Activated effector memory CD4-positive, alpha-beta T cell treated with anti-CD3 and anti-CD28 coated beads, Interleukin-2, amount 50 U/mL, for 16 hours (primary cell): ENCODE measurements around the gene CRISPLD2.
"Not testable (repeated sequence)": the region's sequence is repeated elsewhere in the genome, so short reads cannot be mapped to it uniquely, and the experiment has no call there.

Source experiments
- DNase-seq: peaks from one replicate; pipeline ENCODE4 v3.0.0-alpha.2; 2020

Gene CRISPLD2

GRCh38 chr16:84822990-84823389 lies 3.2 kb downstream of the CRISPLD2 start:
- DNase-seq: no peak

- DNase-seq: no peak
Observed at GRCh38 chr16:84823484-84823883, 3.7 kb downstream of the CRISPLD2 start.

GRCh38 chr16:84823926-84824325 lies 4.1 kb downstream of the CRISPLD2 start:
- no peak for DNase-seq

GRCh38 chr16:84825896-84826557 lies 6.2 kb downstream of the CRISPLD2 start:
- DNase-seq: no peak

GRCh38 chr16:84826558-84826941 lies 6.8 kb downstream of the CRISPLD2 start:
- DNase-seq: no peak

GRCh38 chr16:84827131-84827574 lies 7.4 kb downstream of the CRISPLD2 start:
- no peak for DNase-seq

GRCh38 chr16:84827897-84828296 lies 8.1 kb downstream of the CRISPLD2 start:
- no peak for DNase-seq

GRCh38 chr16:84828322-84828721 lies 8.5 kb downstream of the CRISPLD2 start:
- no peak for DNase-seq

GRCh38 chr16:84829168-84829965 lies 9.6 kb downstream of the CRISPLD2 start:
- DNase-seq: no peak

GRCh38 chr16:84830765-84831384 lies 11.1 kb downstream of the CRISPLD2 start:
- no peak for DNase-seq

GRCh38 chr16:84831728-84832127 lies 11.9 kb downstream of the CRISPLD2 start:
- DNase-seq: not testable (repeated sequence)

GRCh38 chr16:84832488-84833143 lies 12.8 kb downstream of the CRISPLD2 start:
- DNase-seq: no peak

GRCh38 chr16:84833144-84833500 lies 13.3 kb downstream of the CRISPLD2 start:
- no peak for DNase-seq

GRCh38 chr16:84833542-84834402 lies 14.0 kb downstream of the CRISPLD2 start:
- no peak for DNase-seq

GRCh38 chr16:84834403-84834772 lies 14.6 kb downstream of the CRISPLD2 start:
- DNase-seq: no peak

GRCh38 chr16:84836234-84836647 lies 16.5 kb downstream of the CRISPLD2 start:
- DNase-seq: no peak

GRCh38 chr16:84836967-84837366 lies 17.2 kb downstream of the CRISPLD2 start:
- no peak for DNase-seq

- DNase-seq: no peak
Observed at GRCh38 chr16:84838383-84838948, 18.7 kb downstream of the CRISPLD2 start.

GRCh38 chr16:84839054-84839453 lies 19.3 kb downstream of the CRISPLD2 start:
- no peak for DNase-seq

- DNase-seq: no peak
Observed at GRCh38 chr16:84839956-84840355, 20.2 kb downstream of the CRISPLD2 start.

GRCh38 chr16:84840687-84841627 lies 21.2 kb downstream of the CRISPLD2 start:
- no peak for DNase-seq
